Right lobe of liver (tissue), 6 donors: ENCODE measurements around the gene PPIL4. TPM values are rescaled to one million over a fixed set of nuclear protein-coding genes. Genes with fewer than 3 reads are reported as not detected.

Experiments used
- ATAC-seq, 4 donors: fragments of 200-7000 bp; cut with Tn5 transposase; one replicate each; pipeline ENCODE4 v1.9.1; 2020; ENCODE audit warnings: mild to moderate bottlenecking in 4 of 4, moderate library complexity in 4 of 4
- DNase-seq, 3 donors: peaks; one replicate each; pipeline ENCODE4 v3.0.0-alpha.2; 2020
- H3K27ac ChIP-seq, 3 donors: fragments of 200-600 bp; one replicate each; pipeline ENCODE4 v1.8.0; 2022
- H3K27me3 ChIP-seq, 2 donors: fragments of 200-600 bp; one replicate each; pipeline ENCODE4 v1.8.0; 2022
- H3K36me3 ChIP-seq, 4 donors: fragments of 200-600 bp; sonication (generic) in 1 of 4; one replicate each; pipeline versions ENCODE4 v1.5.1 to v1.8.0; 2017 to 2022; ENCODE audit warnings: control low read depth in 1 of 4
- H3K4me1 ChIP-seq, 4 donors: fragments of 200-600 bp; sonication (generic) in 1 of 4; one replicate each; pipeline versions ENCODE4 v1.5.1 to v1.8.0; 2017 to 2022; ENCODE audit warnings: control low read depth in 1 of 4
- H3K4me3 ChIP-seq, 3 donors: fragments of 200-600 bp; one replicate each; pipeline ENCODE4 v1.8.0; 2022
- H3K9me3 ChIP-seq, 4 donors: fragments of 200-600 bp; sonication (generic) in 1 of 4; one replicate each; pipeline versions ENCODE4 v1.5.1 to v1.8.0; 2017 to 2022; ENCODE audit warnings: control low read depth in 1 of 4
- POLR2A ChIP-seq: fragments of 450-650 bp; IDR thresholded peaks from one replicate; pipeline ENCODE4 v1.6.1; 2017; ENCODE audit warnings: antibody characterized with exemption, mild to moderate bottlenecking
- WGBS: methylation state at CpG from one replicate; pipeline ENCODE4 v1.1.6; 2018; ENCODE audit warnings: low coverage, low lambda C conversion rate; ENCODE audit not compliant: insufficient coverage; ENCODE audit errors: missing lambda C conversion rate; 5-methylcytosine and 5-hydroxymethylcytosine counted together
- intact Hi-C, 2 donors: fragments of 100-400 bp; cut with DNase I; formaldehyde crosslinking; loops; one replicate each; pipeline versions ENCODE4 v1.11.2 to v1.14.1; 2022
- total RNA-seq, 6 experiments: library from RNA; depleted of rRNA in 2 of 6; stranded (reverse); fragments of >200 nt in 2 of 6; fragmentation: NEBNext Ultra II Directional in 3 of 6; extraction: Animal tissue kit (Norgen Biotek cat#: 25700) in 3 of 6; gene quantifications; one replicate each; pipeline versions ENCODE4 v1.1.0 to v1.2.4, GENCODE V29; 2016 to 2023
- TF ChIP-seq, protein P1 (sequence below), 4 donors: fragments of 200-600 bp in 3 of 4; fragments of 450-650 bp in 1 of 4; IDR thresholded peaks; one replicate each; pipeline versions ENCODE4 v1.5.1 to v1.8.0; 2016 to 2022; ENCODE audit warnings: antibody characterized with exemption in 4 of 4, mild to moderate bottlenecking in 2 of 4
- donor health status: DM: no; HTN: yes; CAD: no.
- donor health status: DM: no; HTN: no; CAD: no.
- donor health status: DM: no; HTN: no; CAD: no.
- donor health status: DM: no; HTN: yes; CAD: no.
- donor health status: DM: no; HTN: yes; CAD: no.

Gene PPIL4
- total RNA-seq, 6 experiments from 2014 or later = 7.5 to 9.6 (median 8.7) TPM

DNA sequence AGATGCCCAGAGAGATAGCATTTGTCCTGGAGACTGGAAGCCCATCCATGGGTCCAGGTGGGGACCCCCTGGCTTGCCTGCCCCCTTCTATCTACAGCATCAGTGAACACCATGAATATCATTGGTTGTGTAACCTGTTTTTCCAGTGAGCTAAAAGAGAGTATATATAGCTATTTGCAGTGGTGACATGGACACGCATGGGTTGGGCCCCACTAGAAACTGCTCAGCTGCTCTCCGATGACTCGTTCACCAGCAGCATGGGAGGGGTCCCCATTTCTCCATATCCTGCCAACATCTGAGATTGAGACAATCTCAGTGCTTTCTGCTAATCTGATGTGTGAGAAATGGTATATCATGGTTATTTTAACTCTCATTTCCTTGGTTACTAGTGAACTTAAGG lies 57.0 kb downstream of the PPIL4 start:
- Histone ChIP-seq H3K36me3 (no peaks in the 10 kb centered on the region), H3K4me3 (no peak overlapping the region), H3K27ac (no peak overlapping the region), H3K4me1 (no peaks in the 10 kb centered on the region), H3K9me3 (no peaks in the 10 kb centered on the region), H3K27me3 (no peaks in the 10 kb centered on the region)
- ATAC-seq (peak in 1 of 4 donors; percentile 16), DNase-seq (no peak)
- TF ChIP-seq, protein P1, sequence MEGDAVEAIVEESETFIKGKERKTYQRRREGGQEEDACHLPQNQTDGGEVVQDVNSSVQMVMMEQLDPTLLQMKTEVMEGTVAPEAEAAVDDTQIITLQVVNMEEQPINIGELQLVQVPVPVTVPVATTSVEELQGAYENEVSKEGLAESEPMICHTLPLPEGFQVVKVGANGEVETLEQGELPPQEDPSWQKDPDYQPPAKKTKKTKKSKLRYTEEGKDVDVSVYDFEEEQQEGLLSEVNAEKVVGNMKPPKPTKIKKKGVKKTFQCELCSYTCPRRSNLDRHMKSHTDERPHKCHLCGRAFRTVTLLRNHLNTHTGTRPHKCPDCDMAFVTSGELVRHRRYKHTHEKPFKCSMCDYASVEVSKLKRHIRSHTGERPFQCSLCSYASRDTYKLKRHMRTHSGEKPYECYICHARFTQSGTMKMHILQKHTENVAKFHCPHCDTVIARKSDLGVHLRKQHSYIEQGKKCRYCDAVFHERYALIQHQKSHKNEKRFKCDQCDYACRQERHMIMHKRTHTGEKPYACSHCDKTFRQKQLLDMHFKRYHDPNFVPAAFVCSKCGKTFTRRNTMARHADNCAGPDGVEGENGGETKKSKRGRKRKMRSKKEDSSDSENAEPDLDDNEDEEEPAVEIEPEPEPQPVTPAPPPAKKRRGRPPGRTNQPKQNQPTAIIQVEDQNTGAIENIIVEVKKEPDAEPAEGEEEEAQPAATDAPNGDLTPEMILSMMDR (IDR thresholded peaks at IDR 0.05) = no peak
- no peak for TF ChIP-seq POLR2A
- 80% methylated on average over 2 of the region's 3 CpGs for WGBS
- intact Hi-C loops = no loop called here

DNA sequence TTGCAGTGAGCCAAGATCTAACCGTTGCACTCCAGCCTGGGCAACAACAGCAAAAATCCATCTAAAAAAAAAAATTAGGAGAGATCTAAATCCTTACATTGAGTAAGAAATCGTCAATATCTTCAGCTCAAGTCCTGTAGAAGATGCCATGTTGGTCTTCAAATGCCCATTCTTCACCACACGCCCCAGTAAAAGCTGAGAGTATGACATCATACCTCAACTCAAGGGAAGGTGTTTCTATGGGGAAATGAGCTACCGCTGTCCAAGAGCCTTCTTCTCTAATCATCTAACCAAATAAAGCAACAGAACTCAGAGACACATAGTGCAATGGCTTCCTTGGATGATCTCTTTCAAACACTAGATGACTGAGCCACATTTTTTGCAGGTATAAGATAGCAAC lies 58.5 kb downstream of the PPIL4 start:
- Histone ChIP-seq H3K27ac (no peak overlapping the region), H3K36me3 (no peaks in the 10 kb centered on the region), H3K9me3 (no peaks in the 10 kb centered on the region), H3K4me1 (no peaks in the 10 kb centered on the region), H3K4me3 (no peak overlapping the region), H3K27me3 (no peaks in the 10 kb centered on the region)
- intact Hi-C loops = no loop called here
- no peak for DNase-seq
- TF ChIP-seq POLR2A = no peak
- TF ChIP-seq, protein P1 (IDR thresholded peaks at IDR 0.05) = no peak
- 80% methylated on average over 4 of the region's 4 CpGs for WGBS
- no peak for ATAC-seq

DNA sequence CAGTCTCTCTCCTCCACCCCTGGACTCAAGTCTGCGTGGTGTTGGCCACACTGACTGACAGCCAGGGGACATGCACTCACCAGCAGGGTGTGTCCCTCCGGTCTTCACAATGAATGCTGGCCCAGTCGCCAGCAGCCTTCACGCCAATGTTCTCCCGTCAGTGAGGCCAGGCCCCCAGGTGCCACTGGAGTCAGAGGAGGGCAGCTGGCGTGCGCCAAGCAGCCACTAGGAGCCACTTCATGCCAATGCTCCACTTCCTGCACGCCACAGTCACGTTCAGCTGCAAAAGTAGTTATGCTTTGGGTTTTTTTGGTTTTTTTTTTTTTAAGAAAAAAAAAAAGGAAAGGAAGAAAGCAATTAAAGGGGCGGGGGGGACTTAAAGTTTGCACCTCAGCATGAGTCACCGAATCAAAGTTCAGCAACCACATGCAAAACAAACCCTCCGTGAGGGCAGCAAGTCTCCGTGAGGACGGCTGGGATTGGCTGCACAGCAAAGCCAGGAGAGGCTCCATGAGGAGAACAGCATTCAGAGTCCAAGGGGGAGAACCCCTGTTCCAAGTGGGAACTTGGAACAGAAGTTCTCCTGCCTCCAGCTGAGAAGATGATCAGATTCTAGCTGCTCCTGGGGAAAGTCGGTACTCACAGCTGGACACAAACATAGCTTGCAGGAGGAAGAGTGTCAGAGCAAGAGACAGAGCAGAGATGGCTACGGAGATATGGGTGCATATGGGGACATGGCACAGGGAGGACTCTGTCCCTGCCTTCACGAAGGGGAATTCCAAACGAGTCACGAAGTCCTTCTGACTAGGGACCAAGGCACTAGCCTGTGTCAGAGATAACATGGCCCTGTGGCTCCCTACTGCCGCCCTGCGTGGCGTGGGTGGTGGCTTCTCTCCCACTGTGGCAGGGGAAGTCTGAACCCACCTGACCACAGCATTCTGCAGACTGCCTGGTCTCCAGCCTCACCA lies 60.8 kb downstream of the PPIL4 start, which contains the start of gene ZC3H12D:
Gene ZC3H12D, minus strand, starts transcription at position 282 of the 968 bp plus-strand sequence. CDS start 10,471 bp downstream, outside the sequence.
- DNase-seq = peak in 1 of 3 donors; percentile 40
- ATAC-seq = peak; percentile 28 to 54 (median 38)

DNA sequence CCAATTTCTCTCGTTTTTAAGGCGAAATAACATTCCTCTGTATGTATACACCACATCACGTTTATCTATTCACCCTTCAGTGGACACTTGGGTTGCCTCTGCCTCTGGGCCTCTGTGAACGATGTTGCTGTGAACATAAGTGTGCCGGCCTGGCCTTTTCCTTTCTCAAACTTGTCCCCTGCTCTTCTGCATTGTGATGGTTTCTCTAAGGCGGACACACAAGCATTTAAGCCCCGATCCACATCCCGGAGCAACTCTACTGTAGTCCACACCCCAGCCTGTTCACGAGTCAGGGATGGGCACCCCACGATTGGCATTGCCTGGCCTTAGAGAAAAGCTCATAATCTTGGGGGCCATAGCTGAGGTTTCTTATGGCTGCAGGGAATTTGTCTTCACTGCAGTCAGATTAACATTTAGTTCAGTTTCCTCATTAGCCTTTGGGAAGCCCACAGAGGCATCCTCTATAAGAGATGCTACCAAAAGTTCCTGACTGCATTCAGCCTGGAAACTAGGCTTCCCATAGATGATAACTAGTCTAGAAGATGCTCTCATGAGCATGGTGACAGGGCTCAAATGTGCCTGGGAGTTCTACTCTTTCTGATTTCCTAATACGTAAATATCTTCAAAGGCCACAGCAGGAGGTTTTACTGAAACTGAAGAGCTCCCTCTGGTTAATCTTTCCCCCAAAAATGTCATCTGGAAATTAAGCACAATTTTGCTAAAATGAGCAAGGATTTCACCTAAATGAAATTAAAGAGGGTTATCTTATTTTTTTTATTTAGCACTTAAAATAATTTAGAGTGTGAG lies 61.8 kb downstream of the PPIL4 start:
- no peaks in the 10 kb centered on the region for H3K36me3 ChIP-seq
- ATAC-seq = no peak
- intact Hi-C loops = no loop called here
- no peak for DNase-seq
- WGBS = 83% methylated on average over 10 of the region's 11 CpGs
- no peaks in the 10 kb centered on the region for H3K9me3 ChIP-seq
- no peak overlapping the region for H3K4me3 ChIP-seq
- H3K27ac ChIP-seq = peak overlapping the region in 2 of 3 donors; percentile 24 to 83
- TF ChIP-seq, protein P1 (IDR thresholded peaks at IDR 0.05) = no peak
- TF ChIP-seq POLR2A = no peak
- no peaks in the 10 kb centered on the region for H3K27me3 ChIP-seq
- H3K4me1 ChIP-seq = no peaks in the 10 kb centered on the region

More for the DNA sequence above, 60.8 kb downstream of the PPIL4 start, which contains the start of gene ZC3H12D:
- intact Hi-C loops = no loop called here
- Histone ChIP-seq H3K36me3 (no peaks in the 10 kb centered on the region), H3K27ac (peak within 1 kb of the TSS in 2 of 3 donors; percentile 24 to 83), H3K4me3 (no peak within 1 kb of the TSS), H3K9me3 (no peaks in the 10 kb centered on the region), H3K4me1 (no peaks in the 10 kb centered on the region), H3K27me3 (no peaks in the 10 kb centered on the region)
- TF ChIP-seq, protein P1 (IDR thresholded peaks at IDR 0.05) = no peak
- no peak for TF ChIP-seq POLR2A
- WGBS = 36% methylated on average over 13 of the region's 22 CpGs
